Urinary bladder (tissue), 4 donors: Measurements from ENCODE around the gene RNH1. TPM values are rescaled to one million over a fixed set of nuclear protein-coding genes. Genes with fewer than 3 reads are reported as not detected.

Source experiments
- DNase-seq: peaks from one replicate; pipeline ENCODE4 v3.0.0-alpha.2; 2015; ENCODE audit errors: extremely low spot score
- H3K27ac ChIP-seq: one replicate; pipeline ENCODE4 v1.5.1; 2013; ENCODE audit warnings: low read depth, mild to moderate bottlenecking, moderate library complexity
- H3K36me3 ChIP-seq: one replicate; pipeline ENCODE4 v1.6.1; 2013; ENCODE audit warnings: mild to moderate bottlenecking, moderate library complexity; ENCODE audit not compliant: insufficient read depth
- H3K4me1 ChIP-seq: one replicate; pipeline ENCODE4 v1.6.1; 2013; ENCODE audit warnings: mild to moderate bottlenecking, moderate library complexity; ENCODE audit not compliant: insufficient read depth
- H3K4me3 ChIP-seq: one replicate; pipeline ENCODE4 v1.5.1; 2013; ENCODE audit warnings: low read depth, low read length
- WGBS: extraction: QIAGEN DNeasy Blood & Tissue Kit; methylation state at CpG from one replicate; pipeline ENCODE4 v1.1.7; 2013; 5-methylcytosine and 5-hydroxymethylcytosine counted together
- polyA plus RNA-seq: library from polyadenylated mRNA; stranded (reverse); fragments of 200-250 nt; gene quantifications from one replicate; pipeline ENCODE4 v1.2.3, GENCODE V29; 2013
- total RNA-seq: library from RNA; depleted of rRNA; stranded (reverse); fragments of >200 nt; gene quantifications from one replicate; pipeline ENCODE4 v1.2.3, GENCODE V29; 2014
- donor health status: healthy with polysubstance abuse.
- donor health status: healthy.

Gene RNH1
- total RNA-seq (71.5 TPM), polyA plus RNA-seq (271 TPM)

GRCh38 chr11:506995-507726 lies at the start of gene RNH1:
RNH1 (minus strand) TSS chr11:507242; CDS start chr11:502162, 5,080 bp downstream.
- H3K27ac ChIP-seq, result peak within 1 kb of the TSS; percentile 100
- no peaks in the 10 kb centered on the region for H3K4me1 ChIP-seq
- WGBS, result under 1% methylated on average over 93 of the region's 93 CpGs
- peak; percentile 82 for DNase-seq
- peak within 1 kb of the TSS; percentile 69 for H3K4me3 ChIP-seq
- H3K36me3 ChIP-seq, result no peaks in the 10 kb centered on the region

- 6% methylated on average over 104 of the region's 104 CpGs for WGBS
- H3K4me3 ChIP-seq, result no peak overlapping the region
- no peak overlapping the region for H3K27ac ChIP-seq
- no peak for DNase-seq
- H3K36me3 ChIP-seq, result no peaks in the 10 kb centered on the region
- peaks cover 2% of the 10 kb centered on the region for H3K4me1 ChIP-seq
Measured at GRCh38 chr11:555780-556661, 49.0 kb upstream of the RNH1 start.

GRCh38 chr11:555227-555779 lies 48.3 kb upstream of the RNH1 start:
- no peak for DNase-seq
- 1% methylated on average over 57 of the region's 57 CpGs for WGBS
- Histone ChIP-seq H3K27ac (no peak overlapping the region), H3K36me3 (no peaks in the 10 kb centered on the region), H3K4me1 (peaks cover 2% of the 10 kb centered on the region), H3K4me3 (peak overlapping the region; percentile 32)

DNA sequence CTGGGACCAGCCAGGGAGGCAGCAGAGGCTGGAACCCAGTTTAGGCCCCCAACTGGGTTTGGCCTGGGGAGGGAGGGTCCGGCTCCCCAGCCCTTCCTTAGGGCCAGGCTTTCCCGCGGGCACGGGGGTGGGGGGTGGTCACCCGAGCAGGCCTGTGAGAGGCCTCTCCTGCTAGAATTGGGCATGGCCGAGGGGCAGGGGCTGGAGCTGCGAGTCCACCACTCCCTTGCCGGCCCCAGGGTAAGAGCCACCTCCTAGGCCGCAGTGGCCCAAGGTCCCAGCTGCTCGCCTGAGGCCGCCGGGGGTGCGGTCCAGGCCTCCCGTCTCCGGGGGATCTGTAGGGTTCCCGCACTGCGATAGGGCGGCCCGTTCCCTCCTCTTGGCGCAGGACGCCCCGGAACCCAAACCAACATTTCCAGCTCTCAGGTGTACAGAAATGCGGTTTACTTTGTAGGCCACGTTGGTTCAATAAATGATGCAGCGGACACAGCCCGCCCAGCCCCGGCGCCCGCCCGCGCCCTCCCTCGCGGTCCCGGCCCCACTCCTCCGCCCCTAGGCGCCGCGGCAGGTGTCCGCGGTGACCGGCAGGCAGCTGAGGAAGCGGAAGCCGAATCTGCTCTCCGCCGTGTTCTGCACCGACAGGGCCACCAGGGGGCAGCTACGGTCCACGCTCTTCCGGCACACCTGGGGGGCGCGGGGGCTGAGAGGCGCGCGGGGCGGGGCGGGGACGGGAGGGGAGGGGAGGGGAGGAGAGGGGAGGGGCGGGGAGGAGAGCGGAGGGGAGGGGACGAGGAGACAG lies 47.6 kb upstream of the RNH1 start:
- Histone ChIP-seq H3K4me1 (peaks cover 2% of the 10 kb centered on the region), H3K36me3 (no peaks in the 10 kb centered on the region), H3K27ac (no peak overlapping the region), H3K4me3 (peak overlapping the region; percentile 32)
- no peak for DNase-seq
- 11% methylated on average over 52 of the region's 60 CpGs for WGBS

DNA sequence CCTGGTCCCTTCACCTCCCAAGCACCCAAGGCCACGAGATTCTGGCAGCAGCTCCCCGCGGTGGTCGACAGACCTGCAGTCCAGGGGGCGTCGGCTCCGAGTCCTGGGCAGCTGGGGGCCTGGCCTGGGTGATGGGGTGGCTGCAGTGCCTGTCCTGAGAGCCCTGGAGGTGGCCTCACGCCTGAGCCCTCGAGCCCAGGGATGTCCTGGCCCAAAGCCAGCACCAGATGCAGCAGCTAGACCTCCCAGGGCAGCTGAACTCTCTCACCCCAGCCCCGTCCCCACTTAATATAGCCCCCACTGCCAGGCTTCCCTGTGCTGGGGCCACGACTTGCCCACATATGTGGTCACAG lies 46.9 kb upstream of the RNH1 start:
- Histone ChIP-seq H3K4me1 (peaks cover 2% of the 10 kb centered on the region), H3K36me3 (no peaks in the 10 kb centered on the region), H3K27ac (no peak overlapping the region), H3K4me3 (no peak overlapping the region)
- no peak for DNase-seq
- 57% methylated on average over 11 of the region's 11 CpGs for WGBS

- no peak for DNase-seq
- peaks cover 2% of the 10 kb centered on the region for H3K4me1 ChIP-seq
- H3K36me3 ChIP-seq, result no peaks in the 10 kb centered on the region
- H3K4me3 ChIP-seq, result no peak overlapping the region
- 82% methylated on average over 27 of the region's 27 CpGs for WGBS
- H3K27ac ChIP-seq, result no peak overlapping the region
Measured at GRCh38 chr11:553083-553987, 46.3 kb upstream of the RNH1 start.

- 84% methylated on average over 12 of the region's 12 CpGs for WGBS
- Histone ChIP-seq H3K4me3 (no peak overlapping the region), H3K4me1 (peaks cover 2% of the 10 kb centered on the region), H3K36me3 (no peaks in the 10 kb centered on the region), H3K27ac (no peak overlapping the region)
- DNase-seq, result no peak
Measured at GRCh38 chr11:551596-551995, 44.6 kb upstream of the RNH1 start.

DNA sequence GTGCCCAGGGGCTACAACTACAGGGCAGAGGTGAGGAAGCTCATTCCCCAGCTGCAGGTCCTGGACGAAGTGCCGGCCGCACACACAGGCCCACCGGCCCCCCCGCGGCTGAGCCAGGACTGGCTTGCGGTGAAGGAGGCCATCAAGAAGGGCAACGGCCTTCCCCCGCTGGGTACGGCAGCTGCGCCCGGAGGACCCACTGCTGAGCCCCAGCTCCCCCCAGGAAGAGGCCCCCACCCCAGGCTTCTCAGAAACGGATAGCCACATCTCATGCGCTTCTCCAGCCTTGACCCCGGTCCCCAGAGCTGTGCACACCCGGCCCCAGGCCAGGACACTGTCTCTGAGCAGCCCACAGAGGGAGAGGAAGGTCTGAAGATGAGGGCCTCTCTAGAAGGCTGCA lies 44.1 kb upstream of the RNH1 start:
- Histone ChIP-seq H3K4me1 (peaks cover 1% of the 10 kb centered on the region), H3K4me3 (no peak overlapping the region), H3K36me3 (no peaks in the 10 kb centered on the region), H3K27ac (no peak overlapping the region)
- DNase-seq, result no peak
- 82% methylated on average over 16 of the region's 16 CpGs for WGBS

- Histone ChIP-seq H3K4me3 (no peak overlapping the region), H3K27ac (no peak overlapping the region), H3K4me1 (no peaks in the 10 kb centered on the region), H3K36me3 (no peaks in the 10 kb centered on the region)
- DNase-seq, result no peak
- 87% methylated on average over 5 of the region's 5 CpGs for WGBS
Measured at GRCh38 chr11:550746-551085, 43.7 kb upstream of the RNH1 start.

- Histone ChIP-seq H3K4me3 (no peak overlapping the region), H3K4me1 (no peaks in the 10 kb centered on the region), H3K27ac (no peak overlapping the region), H3K36me3 (no peaks in the 10 kb centered on the region)
- WGBS, result 95% methylated on average over 25 of the region's 25 CpGs
- no peak for DNase-seq
Measured at GRCh38 chr11:550021-550745, 43.1 kb upstream of the RNH1 start.

DNA sequence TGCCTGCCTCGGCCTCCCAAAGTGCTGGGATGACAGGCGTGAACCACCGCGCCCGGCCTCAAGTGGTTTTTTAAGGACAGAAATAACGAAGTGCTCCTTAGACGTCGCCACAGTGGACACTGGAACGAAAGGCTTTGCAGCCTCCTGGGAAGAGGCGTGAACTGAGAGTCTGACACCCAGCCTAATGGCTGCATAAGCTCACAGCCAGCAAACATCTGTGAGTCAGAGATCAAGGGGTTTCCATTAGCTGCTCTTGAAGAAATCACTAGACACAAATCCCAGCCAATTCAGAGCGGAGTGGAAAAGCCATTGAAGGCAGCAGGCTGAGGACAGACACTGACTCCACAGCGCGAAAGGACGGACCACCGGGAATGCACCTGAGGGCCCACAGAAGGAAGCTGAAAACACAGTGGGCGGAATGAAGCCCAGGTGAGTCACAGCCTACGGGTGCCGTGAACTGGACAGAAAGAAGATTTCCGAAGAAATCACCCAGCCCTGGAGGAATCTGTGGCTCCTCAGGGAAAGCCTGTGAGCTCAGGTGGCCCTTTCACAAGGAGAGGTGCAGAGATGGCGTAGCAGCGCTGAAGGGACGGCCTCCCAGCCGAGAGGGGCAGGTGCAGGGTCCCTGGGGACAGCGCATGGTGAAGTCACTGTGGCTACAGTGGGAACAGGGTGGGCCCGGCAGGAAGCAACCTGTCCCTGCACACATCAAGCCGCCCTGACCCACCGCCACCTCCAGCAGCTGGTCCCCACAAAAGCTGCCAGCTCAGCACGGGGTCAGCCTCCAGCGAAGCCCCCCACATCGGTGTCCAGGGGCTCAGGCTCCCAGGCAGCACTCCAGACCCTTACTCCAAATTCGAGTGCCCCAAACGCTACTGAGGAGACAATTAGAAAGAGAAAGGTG lies 41.9 kb upstream of the RNH1 start:
- 80% methylated on average over 32 of the region's 32 CpGs for WGBS

More for the DNA sequence above, 41.9 kb upstream of the RNH1 start:
- Histone ChIP-seq H3K27ac (no peak overlapping the region), H3K36me3 (no peaks in the 10 kb centered on the region), H3K4me1 (no peaks in the 10 kb centered on the region), H3K4me3 (no peak overlapping the region)
- DNase-seq, result no peak
